Thyroid gland (tissue), 4 donors: ENCODE measurements around the gene CD300LB.

Experiments
- POLR2A ChIP-seq, 2 donors: fragments of 450-650 bp; IDR thresholded peaks; one replicate each; pipeline ENCODE4 v1.6.1; 2017; ENCODE audit warnings: antibody characterized with exemption in 2 of 2, mild to moderate bottlenecking in 2 of 2, moderate library complexity in 1 of 2
- TF ChIP-seq, protein P1 (sequence below), 6 experiments: fragments of 200-600 bp in 3 of 6; fragments of 450-650 bp in 3 of 6; sonication (generic) in 3 of 6; IDR thresholded peaks; one replicate each; pipeline ENCODE4 v1.5.1; 2016 to 2019; ENCODE audit warnings: antibody characterized with exemption in 6 of 6, mild to moderate bottlenecking in 2 of 6, inconsistent platforms in 1 of 6, moderate library complexity in 1 of 6

DNA sequence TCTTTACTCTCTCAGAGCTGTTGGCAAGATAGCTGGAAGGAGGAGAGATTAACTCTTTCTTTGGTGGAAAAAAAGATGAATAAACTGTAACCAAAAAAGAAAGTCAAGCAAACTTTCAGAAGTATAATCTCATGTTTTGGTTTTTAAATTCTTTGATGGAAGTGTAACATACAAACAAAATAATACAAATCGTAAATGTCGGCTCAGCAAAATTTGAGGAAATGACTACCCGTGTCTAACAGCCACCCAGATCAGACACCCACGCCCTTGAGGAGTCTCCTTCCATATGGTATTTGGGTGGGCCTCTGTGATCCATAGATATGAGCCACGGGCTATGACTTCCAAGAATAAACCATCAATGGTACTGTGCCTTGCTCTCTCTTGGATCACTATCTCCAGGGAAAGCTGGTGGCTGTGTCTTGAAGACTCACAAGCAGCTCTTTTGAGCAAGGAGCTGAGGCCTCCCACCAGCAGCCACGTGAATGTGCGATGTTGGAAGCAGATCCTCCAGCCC is 24.2 kb upstream of the CD300LB start:
- TF ChIP-seq, protein P1, sequence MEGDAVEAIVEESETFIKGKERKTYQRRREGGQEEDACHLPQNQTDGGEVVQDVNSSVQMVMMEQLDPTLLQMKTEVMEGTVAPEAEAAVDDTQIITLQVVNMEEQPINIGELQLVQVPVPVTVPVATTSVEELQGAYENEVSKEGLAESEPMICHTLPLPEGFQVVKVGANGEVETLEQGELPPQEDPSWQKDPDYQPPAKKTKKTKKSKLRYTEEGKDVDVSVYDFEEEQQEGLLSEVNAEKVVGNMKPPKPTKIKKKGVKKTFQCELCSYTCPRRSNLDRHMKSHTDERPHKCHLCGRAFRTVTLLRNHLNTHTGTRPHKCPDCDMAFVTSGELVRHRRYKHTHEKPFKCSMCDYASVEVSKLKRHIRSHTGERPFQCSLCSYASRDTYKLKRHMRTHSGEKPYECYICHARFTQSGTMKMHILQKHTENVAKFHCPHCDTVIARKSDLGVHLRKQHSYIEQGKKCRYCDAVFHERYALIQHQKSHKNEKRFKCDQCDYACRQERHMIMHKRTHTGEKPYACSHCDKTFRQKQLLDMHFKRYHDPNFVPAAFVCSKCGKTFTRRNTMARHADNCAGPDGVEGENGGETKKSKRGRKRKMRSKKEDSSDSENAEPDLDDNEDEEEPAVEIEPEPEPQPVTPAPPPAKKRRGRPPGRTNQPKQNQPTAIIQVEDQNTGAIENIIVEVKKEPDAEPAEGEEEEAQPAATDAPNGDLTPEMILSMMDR (IDR thresholded peaks at IDR 0.05) = no peak
- no peak for TF ChIP-seq POLR2A (IDR thresholded peaks at IDR 0.05)
